ENCODE measurements around the gene SGMS2.

Gene SGMS2

GRCh38 chr4:107831140-107831539, 6.4 kb downstream of the SGMS2 start:
- no peak for DNase-seq

GRCh38 chr4:107832275-107832807, 7.6 kb downstream of the SGMS2 start:
- DNase-seq: no peak

- no peak for DNase-seq
Measured at GRCh38 chr4:107834241-107834794, 9.6 kb downstream of the SGMS2 start.

DNA sequence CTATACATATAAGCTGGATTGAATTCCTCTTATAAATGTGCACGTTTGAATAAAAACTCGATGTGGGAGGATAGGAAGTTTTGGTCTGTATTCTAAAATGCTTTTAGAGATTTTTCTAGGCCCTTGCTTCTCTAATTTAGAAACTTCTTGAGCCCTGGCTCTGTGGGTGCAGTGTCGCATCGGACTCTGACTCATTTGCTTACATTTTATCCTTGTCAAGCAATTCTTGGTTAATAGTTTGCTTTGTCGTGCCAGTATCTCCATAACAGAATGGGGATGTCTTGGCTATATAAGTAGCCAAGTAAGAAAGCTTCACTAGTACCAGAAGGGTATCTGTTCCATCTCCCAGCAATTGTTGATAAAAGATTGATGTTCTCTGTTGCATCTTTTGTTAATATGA, 10.7 kb downstream of the SGMS2 start:
- DNase-seq: no peak

DNA sequence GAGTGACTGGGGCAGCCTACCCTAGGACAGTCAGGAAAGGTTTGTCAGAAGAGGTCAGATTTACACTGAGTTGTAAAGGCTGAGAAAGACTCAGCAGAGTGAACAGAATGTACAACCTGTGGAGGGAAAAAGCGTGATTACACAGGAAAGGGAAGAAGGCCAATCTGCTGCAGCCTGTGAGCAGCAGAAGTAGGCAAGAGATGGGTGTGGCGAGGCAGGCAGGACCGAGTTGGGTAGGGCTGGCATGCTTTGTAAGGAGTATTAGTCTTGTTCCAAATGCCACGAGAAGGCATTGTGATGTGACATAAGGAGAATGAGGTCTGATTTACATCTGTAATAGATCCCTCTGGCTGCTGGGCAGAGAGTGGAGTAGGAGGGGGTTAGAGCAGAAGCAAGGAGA, 12.6 kb downstream of the SGMS2 start:
- DNase-seq: no peak

- DNase-seq: no peak
Measured at GRCh38 chr4:107837776-107838618, 13.3 kb downstream of the SGMS2 start.

GRCh38 chr4:107838861-107839565, 14.3 kb downstream of the SGMS2 start:
- DNase-seq: no peak

- DNase-seq: no peak
Measured at GRCh38 chr4:107843391-107843790, 18.7 kb downstream of the SGMS2 start.

- no peak for DNase-seq
Measured at GRCh38 chr4:107845681-107846080, 20.9 kb downstream of the SGMS2 start.

DNA sequence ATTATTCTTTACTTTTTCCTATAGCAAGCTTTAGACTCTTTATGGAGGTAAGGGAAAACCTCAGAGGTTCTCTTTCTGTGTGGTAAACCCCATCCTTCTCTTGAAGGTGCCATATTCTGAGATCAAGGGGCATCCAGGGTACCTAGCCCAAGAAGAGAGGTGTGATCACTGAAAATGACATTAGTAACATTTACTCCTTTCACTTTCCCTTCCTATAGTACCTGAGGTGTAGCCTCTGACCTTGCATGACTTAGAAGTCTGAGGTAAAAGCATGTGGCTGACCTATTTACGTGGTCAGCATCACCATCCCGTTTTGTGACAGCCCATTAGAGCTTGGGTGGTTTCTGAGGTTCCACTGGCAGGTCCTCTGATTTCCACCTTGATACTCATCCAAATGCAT, 25.7 kb downstream of the SGMS2 start:
- no peak for DNase-seq

- DNase-seq: no peak
Measured at GRCh38 chr4:107853444-107854355, 29.0 kb downstream of the SGMS2 start.

DNA sequence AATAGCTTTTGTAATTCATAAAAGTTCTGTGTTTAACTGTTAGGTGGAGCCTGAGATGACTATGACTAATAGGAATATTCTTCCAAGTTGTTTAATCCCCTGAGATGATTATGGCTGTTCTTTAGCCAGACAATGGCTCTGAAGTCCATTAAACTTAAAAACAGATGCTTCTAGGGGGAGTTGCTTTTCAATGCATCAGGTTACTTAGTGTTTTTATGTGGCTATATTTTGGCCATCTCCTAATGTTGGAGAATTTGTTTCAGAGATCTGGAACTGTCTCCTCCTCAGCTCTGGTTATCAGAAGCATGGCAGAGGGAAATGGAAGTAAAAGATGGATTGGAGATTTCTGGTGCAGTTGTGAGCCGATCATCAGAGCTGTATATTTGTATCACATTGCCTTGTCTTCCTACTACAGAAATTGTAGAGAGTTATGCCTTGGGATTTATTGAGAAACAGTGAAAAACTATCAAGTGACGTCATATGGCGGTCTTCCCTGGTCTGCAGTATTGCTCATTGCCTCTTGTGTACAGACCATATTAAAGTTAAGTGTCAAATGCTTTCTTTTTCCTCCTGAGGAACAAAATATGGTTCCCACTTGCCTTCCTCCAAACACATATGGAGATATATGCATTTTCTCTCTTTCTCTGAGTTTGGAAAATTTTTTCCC, 29.8 kb downstream of the SGMS2 start:
- no peak for DNase-seq

DNA sequence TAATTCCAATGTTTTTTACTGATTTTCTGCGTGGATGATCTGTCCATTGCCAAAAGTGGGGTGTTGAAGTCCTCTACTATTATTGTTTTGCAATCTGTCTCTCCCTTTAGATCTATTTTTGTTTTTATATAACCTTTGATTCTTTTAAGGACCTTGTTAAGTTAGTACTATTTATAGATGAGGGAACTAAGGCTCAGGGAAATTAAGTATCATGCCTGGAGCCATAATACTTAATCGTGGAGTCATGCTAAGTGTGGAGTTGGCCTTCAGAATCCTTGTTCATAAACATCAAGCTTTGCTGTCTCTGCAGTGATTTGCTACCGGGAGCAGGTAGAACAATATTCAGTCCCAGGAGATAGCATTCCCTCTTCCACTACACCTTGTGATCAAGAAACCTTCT, 31.0 kb downstream of the SGMS2 start:
- no peak for DNase-seq

DNA sequence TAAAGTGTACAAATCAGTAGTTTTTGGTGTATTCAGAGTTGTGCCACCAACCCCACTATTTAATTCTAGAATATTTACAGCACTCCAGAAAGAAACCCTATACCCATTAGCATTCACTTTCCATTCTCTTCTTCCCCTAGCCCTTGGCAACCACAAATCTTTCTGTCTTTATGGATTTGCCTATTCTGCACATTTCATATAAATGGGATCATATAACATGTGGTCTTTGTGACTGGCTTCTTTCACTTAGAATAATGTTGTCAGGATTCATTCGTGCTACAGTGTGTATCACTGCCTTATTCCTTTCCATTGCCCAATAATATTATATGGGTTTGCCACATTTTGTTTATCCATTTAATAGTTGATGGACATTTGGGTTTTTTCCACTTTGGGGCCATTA, 32.2 kb downstream of the SGMS2 start:
- DNase-seq: no peak

DNA sequence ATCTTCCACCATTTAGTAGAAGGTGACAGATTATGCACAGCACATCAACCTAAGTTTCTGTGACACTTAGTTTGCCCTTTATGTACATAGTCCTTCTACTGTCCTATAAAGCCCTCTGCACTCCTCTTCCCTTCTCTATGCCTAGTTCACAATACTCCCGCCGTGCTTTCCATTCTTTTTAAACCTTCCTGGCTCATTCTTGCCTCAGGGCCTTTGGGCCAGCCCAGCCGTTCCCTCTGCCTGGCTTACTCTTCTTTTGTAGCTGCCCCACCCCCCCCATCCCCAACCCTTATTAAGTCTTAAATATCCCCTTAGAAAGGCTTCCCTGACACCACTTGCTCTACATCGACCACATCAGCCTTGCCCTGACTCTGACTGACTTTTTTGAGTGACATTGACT, 33.0 kb downstream of the SGMS2 start:
- DNase-seq: no peak

- DNase-seq: no peak
Measured at GRCh38 chr4:107858158-107858742, 33.5 kb downstream of the SGMS2 start.

GRCh38 chr4:107862658-107863057, 37.9 kb downstream of the SGMS2 start:
- DNase-seq: no peak

GRCh38 chr4:107863416-107863815, 38.7 kb downstream of the SGMS2 start:
- DNase-seq: no peak

- DNase-seq: no peak
Measured at GRCh38 chr4:107863850-107864371, 39.2 kb downstream of the SGMS2 start.

GRCh38 chr4:107866726-107867125, 42.0 kb downstream of the SGMS2 start:
- DNase-seq: no peak

- DNase-seq: no peak
Measured at GRCh38 chr4:107870236-107870635, 45.5 kb downstream of the SGMS2 start.
